A549 (cell line): ENCODE data around the gene PIP4K2A. TPM values are rescaled to one million over a fixed set of nuclear protein-coding genes. Genes with fewer than 3 reads are reported as not detected.

Source experiments
- ATAC-seq, 2 experiments: fragments of 200-7000 bp in 1 of 2; fragments of >200 bp in 1 of 2; cut with Nextera tagmentation in 1 of 2; cut with Tn5 transposase in 1 of 2; 3 replicates each; pipeline versions ENCODE4 v1.8.0 to v1.9.1; 2018 to 2020; ENCODE audit warnings: mild to moderate bottlenecking in 1 of 2, moderate library complexity in 1 of 2
- CTCF ChIA-PET: fragments of 300-600 bp; sonication (Branson Sonifier 250); formaldehyde crosslinking; extraction: SDS; loops from one replicate; lab custom pipeline; 2021; ENCODE audit warnings: antibody characterized with exemption, inconsistent platforms; lab: Yijun Ruan, JAX
- POLR2A ChIA-PET: fragments of 350-600 bp; formaldehyde crosslinking; extraction: SDS; loops from one replicate; lab custom pipeline; 2021; ENCODE audit warnings: antibody characterized with exemption, inconsistent platforms; lab: Yijun Ruan, JAX
- DNase-seq, 2 experiments: peaks; one replicate each; pipeline versions ENCODE4 v3.0.0 to v3.0.0-alpha.2; 2011 to 2016; ENCODE audit warnings: low read depth in 1 of 2, low spot score in 1 of 2
- FAIRE-seq: peaks from 2 replicates; lab custom pipeline; 2011; peaks lifted over from hg19 to GRCh38; lab: Jason Lieb, UNC
- H3K27ac ChIP-seq, 2 experiments: fragments of >200 bp; sonication (Bioruptor Twin); formaldehyde crosslinking; 3 replicates each; pipeline ENCODE4 v1.5.1; 2016 to 2017
- H3K4me1 ChIP-seq: fragments of >200 bp; sonication (Bioruptor Twin); formaldehyde crosslinking; 3 replicates; pipeline ENCODE4 v1.6.1; 2016
- H3K4me2 ChIP-seq: fragments of >200 bp; sonication (Bioruptor Twin); formaldehyde crosslinking; 3 replicates; pipeline ENCODE4 v1.6.1; 2016
- H3K4me3 ChIP-seq: fragments of >200 bp; sonication (Bioruptor Twin); formaldehyde crosslinking; 3 replicates; pipeline ENCODE4 v1.5.1; 2016
- H3K9me3 ChIP-seq: fragments of >200 bp; sonication (Bioruptor Twin); formaldehyde crosslinking; 3 replicates; pipeline ENCODE4 v1.6.1; 2016
- BHLHE40 ChIP-seq: IDR thresholded peaks from 2 replicates; pipeline ENCODE4 v1.6.1; 2012; ENCODE audit warnings: low read depth, low read length, inconsistent platforms
- CHD2 ChIP-seq: fragments of 150-350 bp; IDR thresholded peaks from 2 replicates; pipeline ENCODE4 v1.6.1; 2014; ENCODE audit warnings: low read length; ENCODE audit not compliant: partially characterized antibody
- CHD4 ChIP-seq: fragments of 200-600 bp; sonication (generic); IDR thresholded peaks from 2 replicates; pipeline ENCODE4 v1.6.1; 2016; ENCODE audit warnings: antibody characterized with exemption, mild to moderate bottlenecking, borderline replicate concordance
- CTCF ChIP-seq: fragments of >200 bp; sonication (Bioruptor Twin); formaldehyde crosslinking; IDR thresholded peaks from 3 replicates; pipeline ENCODE4 v1.5.1; 2016
- E2F6 ChIP-seq: IDR thresholded peaks from 2 replicates; pipeline ENCODE4 v1.6.1; 2012; ENCODE audit warnings: low read depth, borderline replicate concordance
- EHMT2 ChIP-seq: fragments of 200-600 bp; sonication (generic); IDR thresholded peaks from 2 replicates; pipeline ENCODE4 v1.6.1; 2016; ENCODE audit warnings: antibody characterized with exemption, low read depth, mild to moderate bottlenecking, moderate library complexity
- FOSL2 ChIP-seq, 2 experiments: fragments of 450-650 bp in 1 of 2; fragments of >200 bp in 1 of 2; sonication (Bioruptor Twin) in 1 of 2; formaldehyde crosslinking; IDR thresholded peaks; 2 replicates each; pipeline versions ENCODE4 v1.5.0 to v1.6.1; 2016 to 2020; ENCODE audit warnings: mild to moderate bottlenecking in 1 of 2, moderate library complexity in 1 of 2
- HES2 ChIP-seq: fragments of >200 bp; sonication (Bioruptor Twin); formaldehyde crosslinking; IDR thresholded peaks from 2 replicates; pipeline ENCODE4 v1.6.1; 2016
- HEYL ChIP-seq: fragments of 250-450 bp; sonication (Bioruptor Pico); IDR thresholded peaks from 2 replicates; pipeline ENCODE4 v1.8.0; 2021; ENCODE audit warnings: mild to moderate bottlenecking, moderate library complexity
- HOXB13 ChIP-seq: fragments of 250-450 bp; sonication (Bioruptor Pico); IDR thresholded peaks from 2 replicates; pipeline ENCODE4 v1.5.0; 2020; ENCODE audit warnings: low read depth, mild to moderate bottlenecking, moderate library complexity
- HOXB5 ChIP-seq: fragments of 250-450 bp; sonication (Bioruptor Pico); IDR thresholded peaks from 2 replicates; pipeline ENCODE4 v1.5.0; 2020; ENCODE audit warnings: mild to moderate bottlenecking, moderate library complexity
- JUN ChIP-seq, 2 experiments: fragments of >200 bp; sonication (Bioruptor Twin); formaldehyde crosslinking; IDR thresholded peaks; 2 replicates in 1 of 2; 3 replicates in 1 of 2; pipeline ENCODE4 v1.6.1; 2016 to 2017
- JUNB ChIP-seq: fragments of >200 bp; sonication (Bioruptor Twin); formaldehyde crosslinking; IDR thresholded peaks from 2 replicates; pipeline ENCODE4 v1.6.1; 2016
- KDM5A ChIP-seq: fragments of 200-600 bp; sonication (generic); IDR thresholded peaks from 2 replicates; pipeline ENCODE4 v1.6.1; 2016; ENCODE audit warnings: antibody characterized with exemption, mild to moderate bottlenecking
- MAFK ChIP-seq: fragments of 450-650 bp; IDR thresholded peaks from 2 replicates; pipeline ENCODE4 v1.6.1; 2014; ENCODE audit not compliant: partially characterized antibody
- MAX ChIP-seq: IDR thresholded peaks from 2 replicates; pipeline ENCODE4 v1.6.1; 2012
- MYC ChIP-seq: IDR thresholded peaks from 2 replicates; pipeline ENCODE4 v1.6.1; 2012; ENCODE audit warnings: mild to moderate bottlenecking, inconsistent platforms, low read length, improper control_type of control experiment, borderline replicate concordance
- NFE2L2 ChIP-seq: fragments of 150-350 bp; conservative IDR thresholded peaks from 2 replicates; pipeline ENCODE4 v1.6.1; 2014; ENCODE audit warnings: low read length
- NPAS2 ChIP-seq: fragments of 250-450 bp; sonication (Bioruptor Pico); IDR thresholded peaks from 2 replicates; pipeline ENCODE4 v1.8.0; 2022; ENCODE audit warnings: mild to moderate bottlenecking, moderate library complexity, borderline replicate concordance
- NR3C1 ChIP-seq: fragments of >200 bp; sonication (Bioruptor Twin); formaldehyde crosslinking; IDR thresholded peaks from 3 replicates; pipeline ENCODE4 v1.6.1; 2017
- PHF8 ChIP-seq: fragments of 200-600 bp; sonication (generic); IDR thresholded peaks from 2 replicates; pipeline ENCODE4 v1.6.1; 2016; ENCODE audit warnings: low read depth, mild to moderate bottlenecking, antibody characterized with exemption, moderate library complexity, borderline replicate concordance
- POLR2A ChIP-seq: IDR thresholded peaks from 2 replicates; pipeline ENCODE4 v1.6.1; 2012; ENCODE audit warnings: mild to moderate bottlenecking, low read length
- RAD21 ChIP-seq, 2 experiments: fragments of >200 bp in 1 of 2; sonication (Bioruptor Twin) in 1 of 2; formaldehyde crosslinking in 1 of 2; IDR thresholded peaks in 1 of 2; conservative IDR thresholded peaks in 1 of 2; 2 replicates in 1 of 2; 3 replicates in 1 of 2; pipeline ENCODE4 v1.6.1; 2012 to 2018; ENCODE audit warnings: inconsistent platforms in 1 of 2
- RARB ChIP-seq: fragments of 250-450 bp; sonication (Bioruptor Pico); IDR thresholded peaks from 2 replicates; pipeline ENCODE4 v1.8.0; 2021; ENCODE audit warnings: mild to moderate bottlenecking, moderate library complexity
- RCOR1 ChIP-seq: fragments of 150-350 bp; IDR thresholded peaks from 2 replicates; pipeline ENCODE4 v1.6.1; 2014; ENCODE audit warnings: antibody characterized with exemption, low read length, low read depth
- RFX5 ChIP-seq: fragments of 450-650 bp; IDR thresholded peaks from 2 replicates; pipeline ENCODE4 v1.7.1; 2014; ENCODE audit warnings: antibody characterized with exemption, mild to moderate bottlenecking, moderate library complexity
- USF2 ChIP-seq: fragments of 450-650 bp; IDR thresholded peaks from 2 replicates; pipeline ENCODE4 v1.6.1; 2014; ENCODE audit warnings: antibody characterized with exemption
- ZC3H11A ChIP-seq: fragments of 450-650 bp; IDR thresholded peaks from 2 replicates; pipeline ENCODE4 v1.6.1; 2014; ENCODE audit warnings: antibody characterized with exemption, mild to moderate bottlenecking
- ZNF302 ChIP-seq: fragments of 250-450 bp; sonication (Bioruptor Pico); IDR thresholded peaks from 2 replicates; pipeline ENCODE4 v1.9.0; 2021; ENCODE audit warnings: inconsistent platforms, mild to moderate bottlenecking, moderate library complexity
- ZSCAN20 ChIP-seq: fragments of 250-450 bp; sonication (Bioruptor Pico); IDR thresholded peaks from 2 replicates; pipeline ENCODE4 v1.8.0; 2022; ENCODE audit warnings: mild to moderate bottlenecking, moderate library complexity
- WGBS: methylation state at CpG from one replicate; pipeline ENCODE4 v1.1.6; 2017; ENCODE audit errors: missing lambda C conversion rate; 5-methylcytosine and 5-hydroxymethylcytosine counted together
- polyA plus RNA-seq, 4 experiments: library from polyadenylated mRNA; depleted of rRNA in 3 of 4; stranded (reverse); fragments of >200 nt; fragmentation: RNase III in 1 of 4; extraction: RNeasy Plus Mini Kit Qiagen cat#74134 plus additional on column Dnase treatment in 1 of 4; gene quantifications; 2 replicates in 3 of 4; 3 replicates in 1 of 4; pipeline ENCODE4 v1.2.3, GENCODE V29; 2011 to 2017

The PIP4K2A gene
- polyA plus RNA-seq, 2 of the 4 experiments (the other 2 are of a cell fraction) = 23.1 to 24.0 TPM

- CTCF ChIA-PET = interaction anchor here (0.6 kb wide), 2 partner anchors 210 to 437 kb away, joined by 3 read pairs; no protein-coding TSS in a partner anchor
- 73% methylated on average over 6 of the region's 6 CpGs for WGBS
- no peaks in the 10 kb centered on the region for H3K9me3 ChIP-seq
- FAIRE-seq (no peak), DNase-seq (no peak), ATAC-seq (no peak)
- POLR2A ChIA-PET = interaction anchor here (0.6 kb wide), 1 partner anchor 837 kb away, joined by 3 read pairs; no protein-coding TSS in a partner anchor
- H3K4me3 ChIP-seq = no peak overlapping the region
- no peak overlapping the region for H3K27ac ChIP-seq
- no peaks in the 10 kb centered on the region for H3K4me1 ChIP-seq
- H3K4me2 ChIP-seq = no peak overlapping the region
- TF ChIP-seq RARB (CRISPR knock-in tag) = no peak
- TF ChIP-seq FOSL2 (IDR thresholded peaks at IDR 0.05) = no peak
- TF ChIP-seq FOSL2 (CRISPR knock-in tag; IDR thresholded peaks at IDR 0.05) = no peak
- TF ChIP-seq NR3C1 = no peak
- no peak for TF ChIP-seq EHMT2
- TF ChIP-seq BHLHE40 = no peak
- TF ChIP-seq ZC3H11A = no peak
- TF ChIP-seq CHD4 = no peak
- no peak for TF ChIP-seq PHF8
- TF ChIP-seq RAD21 (conservative IDR thresholded peaks at IDR 0.05 in 1 of 2, IDR thresholded peaks at IDR 0.05 in 1 of 2) = no peak
- no peak for TF ChIP-seq MYC
- no peak for TF ChIP-seq HOXB13 (CRISPR knock-in tag)
- TF ChIP-seq HOXB5 = no peak
- TF ChIP-seq USF2 = no peak
- no peak for TF ChIP-seq NPAS2 (CRISPR knock-in tag)
- TF ChIP-seq JUN (IDR thresholded peaks at IDR 0.05) = no peak
Observed at GRCh38 chr10:22570733-22571430, 143.5 kb downstream of the PIP4K2A start.

GRCh38 chr10:22570234-22570633, 144.1 kb downstream of the PIP4K2A start:
- no peak for FAIRE-seq
- POLR2A ChIA-PET = no interaction called here
- H3K27ac ChIP-seq = no peak overlapping the region
- CTCF ChIA-PET = no interaction called here
- H3K9me3 ChIP-seq = no peaks in the 10 kb centered on the region
- H3K4me2 ChIP-seq = no peak overlapping the region
- no peaks in the 10 kb centered on the region for H3K4me1 ChIP-seq
- WGBS = 97% methylated on average over 4 of the region's 4 CpGs
- H3K4me3 ChIP-seq = no peak overlapping the region
- no peak for TF ChIP-seq HES2
- no peak for TF ChIP-seq ZNF302 (CRISPR knock-in tag)
- TF ChIP-seq MAFK = no peak
- TF ChIP-seq FOSL2 (IDR thresholded peaks at IDR 0.05) = no peak
- no peak for TF ChIP-seq FOSL2 (CRISPR knock-in tag; IDR thresholded peaks at IDR 0.05)
- TF ChIP-seq CHD4 = no peak
- TF ChIP-seq NFE2L2 = no peak
- TF ChIP-seq MYC = no peak
- no peak for TF ChIP-seq ZSCAN20
- no peak for TF ChIP-seq RCOR1
- no peak for DNase-seq
- ATAC-seq = no peak

GRCh38 chr10:22568928-22569327, 145.4 kb downstream of the PIP4K2A start:
- DNase-seq (no peak), FAIRE-seq (no peak), ATAC-seq (no peak)
- WGBS = 82% methylated on average over 7 of the region's 7 CpGs
- H3K27ac ChIP-seq = no peak overlapping the region
- no peak overlapping the region for H3K4me3 ChIP-seq
- POLR2A ChIA-PET = no interaction called here
- TF ChIP-seq KDM5A (no peak), MAX (no peak), HEYL (CRISPR knock-in tag) (no peak), JUNB (no peak), EHMT2 (no peak), CHD2 (no peak), RFX5 (no peak), E2F6 (no peak), POLR2A (no peak), RAD21 (conservative IDR thresholded peaks at IDR 0.05 in 1 of 2, IDR thresholded peaks at IDR 0.05 in 1 of 2) (no peak), CTCF (no peak)
- no peak overlapping the region for H3K4me2 ChIP-seq
- no peaks in the 10 kb centered on the region for H3K4me1 ChIP-seq
- CTCF ChIA-PET = no interaction called here
- H3K9me3 ChIP-seq = no peaks in the 10 kb centered on the region
